Subcutaneous adipose tissue (tissue), 4 donors: ENCODE results near the gene SLC38A10. TPM values are rescaled to one million over a fixed set of nuclear protein-coding genes. Genes with fewer than 3 reads are reported as not detected.

Experiments used
- CTCF ChIP-seq: fragments of 450-650 bp; IDR thresholded peaks from one replicate; pipeline ENCODE4 v1.5.1; 2016; ENCODE audit warnings: low read depth, mild to moderate bottlenecking, control low read depth, antibody characterized with exemption, moderate library complexity
- total RNA-seq, 4 donors: library from RNA; depleted of rRNA; stranded (reverse); fragments of >200 nt; gene quantifications; one replicate each; pipeline ENCODE4 v1.1.0, GENCODE V29; 2016

The SLC38A10 gene
- total RNA-seq, 4 donors from 2014 or later: 40.4 to 175 (median 91.0) TPM

GRCh38 chr17:81221842-81222619 is 73.1 kb downstream of the SLC38A10 start:
- no peak for TF ChIP-seq CTCF

GRCh38 chr17:81221371-81221841 is 73.7 kb downstream of the SLC38A10 start:
- TF ChIP-seq CTCF: no peak

- no peak for TF ChIP-seq CTCF
Observed at GRCh38 chr17:81219476-81220180, 75.5 kb downstream of the SLC38A10 start.

- no peak for TF ChIP-seq CTCF
Observed at GRCh38 chr17:81218991-81219390, 76.1 kb downstream of the SLC38A10 start.

GRCh38 chr17:81218459-81218858 is 76.6 kb downstream of the SLC38A10 start:
- TF ChIP-seq CTCF: no peak

GRCh38 chr17:81217491-81217890 is 77.6 kb downstream of the SLC38A10 start:
- no peak for TF ChIP-seq CTCF

- TF ChIP-seq CTCF: no peak
Observed at GRCh38 chr17:81213978-81214377, 81.1 kb downstream of the SLC38A10 start.
